ENCODE results near the gene MAML3. TPM values are rescaled to one million over a fixed set of nuclear protein-coding genes. Genes with fewer than 3 reads are reported as not detected.

The MAML3 gene
- total and polyA plus RNA-seq, 2 experiments from 2014 or later, result 1.7 to 6.5 TPM

GRCh38 chr4:140088323-140088967, 65.5 kb downstream of the MAML3 start:
- H3K4me3 Mint-ChIP-seq, result no peak overlapping the region
- H3F3A ChIP-seq (replicated peaks; ENCODE audit: low read depth), result 0 out of 2 replicates have a peak, but pooled peaks cover 5% of the 10 kb centered on the region
- no peaks in the 10 kb centered on the region for H3K9me3 Mint-ChIP-seq
- no peak overlapping the region for H3K27ac ChIP-seq (ENCODE audit: low read depth)
- no peaks in the 10 kb centered on the region for H3K36me3 Mint-ChIP-seq (ENCODE audit: low read depth)
- DNase-seq (ENCODE audit: low spot score) (no peak), ATAC-seq (no peak)
- no peaks in the 10 kb centered on the region for H3K36me3 ChIP-seq (ENCODE audit: insufficient read depth)
- H3K27me3 Mint-ChIP-seq (ENCODE audit: insufficient read depth, low read depth, poor library complexity), result peaks cover 2% of the 10 kb centered on the region
- no peaks in the 10 kb centered on the region for H3K79me2 ChIP-seq (replicated peaks; ENCODE audit: insufficient read depth)
- H3K4me3 ChIP-seq, result no peak overlapping the region
- H3K27me3 ChIP-seq (ENCODE audit: insufficient read depth), result no peaks in the 10 kb centered on the region
- no peak overlapping the region for H2AFZ ChIP-seq
- H3K4me2 ChIP-seq, result no peak overlapping the region
- no peaks in the 10 kb centered on the region for H3K9me2 ChIP-seq (ENCODE audit: insufficient read depth)
- peaks cover 36% of the 10 kb centered on the region for H3K4me1 ChIP-seq (ENCODE audit: insufficient read depth)
- TF ChIP-seq JUNB (IDR thresholded peaks at IDR 0.05; ENCODE audit: unreplicated experiment) (no peak), POLR2AphosphoS5 (IDR thresholded peaks at IDR 0.05; ENCODE audit: low read depth) (no peak), EZH2phosphoT487 (IDR thresholded peaks at IDR 0.05; ENCODE audit: unreplicated experiment) (no peak), STAT1 (IDR thresholded peaks at IDR 0.05; ENCODE audit: unreplicated experiment) (no peak)
- peaks cover 47% of the 10 kb centered on the region for H3K4me1 Mint-ChIP-seq
- no peaks in the 10 kb centered on the region for H4K20me1 ChIP-seq (replicated peaks; ENCODE audit: insufficient read depth)
- no peak overlapping the region for H3K27ac Mint-ChIP-seq

GRCh38 chr4:140085881-140086280, 68.1 kb downstream of the MAML3 start:
- ATAC-seq, result no peak
- H3K4me1 Mint-ChIP-seq, result peaks cover 53% of the 10 kb centered on the region

More at GRCh38 chr4:140085881-140086280, 68.1 kb downstream of the MAML3 start:
- H3K27me3 ChIP-seq (ENCODE audit: insufficient read depth), result no peaks in the 10 kb centered on the region
- no peaks in the 10 kb centered on the region for H4K20me1 ChIP-seq (replicated peaks; ENCODE audit: insufficient read depth)
- H3K79me2 ChIP-seq (replicated peaks; ENCODE audit: insufficient read depth), result no peaks in the 10 kb centered on the region
- TF ChIP-seq ETS1 (IDR thresholded peaks at IDR 0.05) (no peak), ZNF114 (CRISPR knock-in tag; IDR thresholded peaks at IDR 0.05) (no peak), EZH2phosphoT487 (IDR thresholded peaks at IDR 0.05; ENCODE audit: unreplicated experiment) (no peak), CTCF (conservative IDR thresholded peaks at IDR 0.05; ENCODE audit: low read depth in 2 of 2) (no peak), JUNB (IDR thresholded peaks at IDR 0.05; ENCODE audit: unreplicated experiment) (no peak), CREB1 (CRISPR knock-in tag; IDR thresholded peaks at IDR 0.05; ENCODE audit: low read depth) (no peak), NANOG (IDR thresholded peaks at IDR 0.05; ENCODE audit: borderline replicate concordance) (no peak), POLR2AphosphoS5 (IDR thresholded peaks at IDR 0.05; ENCODE audit: low read depth) (no peak), ZNF462 (CRISPR knock-in tag; IDR thresholded peaks at IDR 0.05) (no peak)
- no peak overlapping the region for H3K4me2 ChIP-seq
- H3K27me3 Mint-ChIP-seq (ENCODE audit: insufficient read depth, low read depth, poor library complexity), result peaks cover 2% of the 10 kb centered on the region
- no peak overlapping the region for H3K4me3 ChIP-seq
- H3K36me3 Mint-ChIP-seq (ENCODE audit: low read depth), result no peaks in the 10 kb centered on the region
- no peaks in the 10 kb centered on the region for H3K9me2 ChIP-seq (ENCODE audit: insufficient read depth)
- H3K36me3 ChIP-seq (ENCODE audit: insufficient read depth), result no peaks in the 10 kb centered on the region
- H2AFZ ChIP-seq, result no peak overlapping the region
- H3K4me1 ChIP-seq (ENCODE audit: insufficient read depth), result peaks cover 37% of the 10 kb centered on the region
- 0 out of 2 replicates have a peak overlapping the region, but pooled peaks have one; percentile 46 for H3K27ac ChIP-seq (ENCODE audit: low read depth)
- no peak overlapping the region for H3K4me3 Mint-ChIP-seq
- no peak overlapping the region for H3K27ac Mint-ChIP-seq
- H3F3A ChIP-seq (replicated peaks; ENCODE audit: low read depth), result no peaks in the 10 kb centered on the region
- no peaks in the 10 kb centered on the region for H3K9me3 Mint-ChIP-seq
- no peak for DNase-seq (ENCODE audit: low spot score)
